ENCODE results near the gene ALG2. TPM values are rescaled to one million over a fixed set of nuclear protein-coding genes. Genes with fewer than 3 reads are reported as not detected.

Gene ALG2
- total RNA-seq, 3 donors from 2014 or later: 21.0 to 23.6 (median 23.4) TPM

DNA sequence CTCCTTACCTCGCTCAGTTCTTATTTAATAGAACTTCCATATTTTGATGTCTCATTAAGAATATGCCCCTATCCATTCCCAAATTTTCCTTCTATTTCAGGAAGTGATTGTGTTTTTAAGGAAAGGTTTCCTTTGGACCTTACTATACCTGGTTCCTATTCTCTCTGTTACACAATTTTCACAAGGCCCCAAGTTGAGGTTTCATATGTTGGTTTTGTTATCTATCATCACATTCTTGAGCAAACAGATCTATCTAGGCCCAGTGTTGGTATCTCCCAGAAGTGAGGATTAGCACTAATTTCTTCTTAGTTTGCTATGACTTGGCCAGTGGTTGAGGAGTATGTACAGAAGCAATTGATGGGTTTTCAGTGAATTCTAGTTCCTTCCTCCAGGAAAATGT is 41.5 kb downstream of the ALG2 start:
- Mint-ChIP-seq H3K27me3 (ENCODE audit: low read depth) (no peaks in the 10 kb centered on the region), H3K9me3 (no peaks in the 10 kb centered on the region), H3K36me3 (ENCODE audit: insufficient read depth) (no peaks in the 10 kb centered on the region), H3K4me1 (ENCODE audit: low read depth) (peaks cover 33% of the 10 kb centered on the region), H3K4me3 (no peak overlapping the region)
- DNase-seq (no peak), ATAC-seq (peak in 1 of 2 donors; percentile 30)

DNA sequence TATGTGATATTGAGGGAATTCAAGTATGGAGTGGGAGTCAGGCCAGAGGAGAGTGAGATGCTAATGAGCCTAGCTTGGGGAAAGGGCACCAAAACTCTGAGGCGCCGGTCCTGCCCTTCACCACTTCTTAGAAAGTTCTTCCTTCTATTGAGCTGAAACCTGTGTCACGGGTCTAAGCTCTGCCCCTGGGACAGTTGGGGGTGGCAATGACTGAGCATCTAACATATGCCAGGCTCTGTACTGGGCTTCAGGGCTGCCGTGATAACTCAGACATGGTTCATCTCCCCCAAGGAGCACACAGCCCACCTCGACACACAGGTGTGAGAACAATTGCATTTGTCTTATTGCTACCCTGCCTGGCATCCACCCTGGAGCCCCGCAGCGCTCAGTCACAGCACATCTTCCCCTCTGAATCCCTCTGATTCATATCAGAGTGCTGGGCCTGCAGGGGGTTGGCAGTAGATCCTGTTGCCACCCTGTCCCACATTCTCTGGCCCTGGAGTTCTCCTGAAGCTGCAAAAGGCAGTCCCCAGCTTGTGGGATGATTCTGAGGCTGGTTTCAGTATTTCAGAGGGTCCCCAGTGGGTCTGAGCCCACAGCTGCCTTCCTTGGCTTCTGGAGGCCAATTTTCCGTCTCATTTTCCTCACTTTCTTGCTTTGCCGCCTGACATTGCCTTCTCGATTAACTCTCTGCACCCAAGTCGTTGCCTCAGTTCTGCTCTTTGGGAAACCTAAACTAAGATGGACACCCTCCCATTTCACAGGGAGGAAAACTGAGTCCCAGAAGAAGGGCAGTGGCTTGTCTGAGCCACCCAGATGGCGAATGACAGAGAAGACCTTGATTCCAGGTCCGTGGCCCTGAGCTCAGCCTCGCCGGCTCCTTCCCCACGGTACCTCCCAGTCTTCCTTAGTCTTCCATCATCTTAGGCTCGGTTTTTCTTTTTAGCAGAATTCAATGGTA is 42.5 kb downstream of the ALG2 start:
- Mint-ChIP-seq H3K27me3 (ENCODE audit: low read depth) (no peaks in the 10 kb centered on the region), H3K4me3 (no peak overlapping the region), H3K4me1 (ENCODE audit: low read depth) (peaks cover 26% of the 10 kb centered on the region), H3K36me3 (ENCODE audit: insufficient read depth) (no peaks in the 10 kb centered on the region), H3K9me3 (no peaks in the 10 kb centered on the region)
- DNase-seq (no peak), ATAC-seq (no peak)

DNA sequence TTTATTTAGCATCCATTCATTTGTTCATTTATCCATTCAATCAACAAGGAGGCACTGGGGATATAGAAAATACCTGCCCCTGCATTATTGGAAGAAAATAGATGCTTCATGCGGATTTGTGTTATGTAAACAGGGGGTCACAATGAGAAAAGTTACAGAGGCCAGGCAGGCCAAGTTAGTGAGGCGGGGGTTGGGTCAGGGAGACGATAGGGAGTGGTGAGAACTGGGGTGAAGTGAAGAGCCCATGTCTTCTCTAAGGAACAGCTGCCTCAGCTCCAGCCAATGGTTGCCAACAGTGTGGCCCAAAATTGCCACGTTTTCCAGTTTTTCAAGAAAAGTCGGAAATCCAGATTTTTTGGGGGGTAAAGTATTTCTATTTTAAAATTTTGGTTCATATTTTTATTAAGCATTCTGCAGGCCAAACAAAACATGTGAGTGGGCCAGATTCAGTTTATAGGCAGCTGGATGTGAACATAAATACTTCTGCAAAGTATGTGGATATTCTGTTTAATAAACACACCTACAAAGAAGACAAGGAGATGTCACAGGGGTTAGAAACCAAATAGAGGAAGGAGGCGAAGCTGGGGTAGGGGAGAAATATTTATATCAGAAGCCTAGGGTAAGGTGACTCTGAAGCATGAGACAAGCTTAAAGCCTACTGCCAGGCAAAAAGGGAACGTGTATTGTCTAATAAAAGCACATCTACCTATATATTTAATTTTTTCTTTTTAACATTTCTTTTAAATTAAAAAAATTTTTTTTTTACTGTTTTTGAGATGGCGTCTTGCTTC is 44.0 kb downstream of the ALG2 start:
- H3K4me3 Mint-ChIP-seq: no peak overlapping the region
- DNase-seq: no peak
- no peaks in the 10 kb centered on the region for H3K9me3 Mint-ChIP-seq
- H3K27me3 Mint-ChIP-seq (ENCODE audit: low read depth): no peaks in the 10 kb centered on the region
- no peak for ATAC-seq
- H3K36me3 Mint-ChIP-seq (ENCODE audit: insufficient read depth): no peaks in the 10 kb centered on the region
- H3K4me1 Mint-ChIP-seq (ENCODE audit: low read depth): peaks cover 23% of the 10 kb centered on the region

DNA sequence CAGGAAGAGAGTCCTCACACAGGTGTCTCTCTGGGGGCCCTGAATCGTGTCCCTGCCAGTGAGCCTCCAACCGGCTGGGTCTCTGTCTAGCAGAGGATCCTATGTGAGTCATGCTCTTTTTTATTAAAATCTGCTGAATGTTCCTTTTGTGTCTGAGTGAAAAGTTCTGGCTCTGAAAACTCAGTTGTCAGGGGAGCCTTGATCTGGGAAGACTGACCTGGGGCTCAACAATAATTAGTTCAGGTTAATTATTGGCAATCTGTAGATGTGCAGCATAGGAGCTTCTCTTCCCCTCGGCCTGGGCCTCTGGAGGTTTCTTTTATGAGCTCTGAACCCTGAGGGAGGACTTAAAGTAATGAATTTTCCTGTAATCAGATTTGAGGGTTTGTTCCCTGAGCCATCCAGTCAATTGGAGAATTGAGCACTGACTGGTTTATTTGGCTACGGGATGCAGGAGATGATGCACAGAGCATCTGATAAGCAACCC is 45.2 kb downstream of the ALG2 start:
- no peaks in the 10 kb centered on the region for H3K9me3 Mint-ChIP-seq
- no peak overlapping the region for H3K4me3 Mint-ChIP-seq
- H3K27me3 Mint-ChIP-seq (ENCODE audit: low read depth): no peaks in the 10 kb centered on the region
- DNase-seq: no peak
- no peak for ATAC-seq
- H3K4me1 Mint-ChIP-seq (ENCODE audit: low read depth): peaks cover 16% of the 10 kb centered on the region
- no peaks in the 10 kb centered on the region for H3K36me3 Mint-ChIP-seq (ENCODE audit: insufficient read depth)

DNA sequence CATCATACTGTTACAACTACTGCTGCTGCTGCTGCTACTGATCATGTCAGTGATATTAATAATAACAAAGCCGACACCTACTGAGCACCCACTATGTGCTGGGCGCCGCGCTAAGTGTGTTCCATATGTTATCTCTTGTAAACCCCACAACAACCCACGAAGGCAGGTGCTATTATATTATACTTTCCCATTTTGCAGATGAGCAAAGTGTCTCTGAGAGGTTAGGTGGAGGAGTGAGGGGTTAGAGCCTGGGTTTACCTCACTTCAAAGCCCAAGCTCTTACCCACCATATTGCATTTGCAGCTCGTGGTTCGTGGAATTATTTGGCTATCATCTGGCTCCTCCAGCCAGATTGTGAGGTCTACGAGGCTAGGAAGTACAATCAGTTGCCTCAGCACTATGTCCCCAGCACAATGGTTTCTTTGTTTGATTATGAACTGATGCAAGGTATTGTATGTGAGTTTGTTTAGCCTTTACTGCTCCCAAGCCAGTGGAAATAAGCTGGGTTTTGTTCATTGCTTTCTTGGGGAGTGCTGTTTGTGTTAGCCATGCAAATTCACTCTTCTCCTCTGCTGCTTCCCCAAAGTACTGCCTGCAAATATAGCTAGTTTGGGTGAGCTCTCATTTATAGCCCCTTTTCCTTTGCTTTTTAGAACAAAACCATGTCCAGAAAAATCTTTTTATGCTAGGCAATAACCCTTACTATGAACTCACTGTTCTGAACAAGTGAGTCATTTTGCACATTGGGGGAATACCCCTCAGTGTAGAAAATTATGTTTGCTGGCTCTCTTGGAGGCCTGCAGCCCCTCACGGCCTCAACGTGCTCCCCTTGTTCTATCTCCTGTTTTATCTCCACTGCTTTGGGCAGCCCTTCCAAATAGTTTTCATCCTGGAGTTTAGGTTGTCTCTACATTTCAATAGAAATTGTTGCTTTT is 47.9 kb downstream of the ALG2 start:
- Mint-ChIP-seq H3K4me1 (ENCODE audit: low read depth) (no peaks in the 10 kb centered on the region), H3K4me3 (no peak overlapping the region), H3K36me3 (ENCODE audit: insufficient read depth) (no peaks in the 10 kb centered on the region), H3K27me3 (ENCODE audit: low read depth) (no peaks in the 10 kb centered on the region), H3K9me3 (no peaks in the 10 kb centered on the region)
- DNase-seq: no peak
- peak; percentile 43 to 58 for ATAC-seq

DNA sequence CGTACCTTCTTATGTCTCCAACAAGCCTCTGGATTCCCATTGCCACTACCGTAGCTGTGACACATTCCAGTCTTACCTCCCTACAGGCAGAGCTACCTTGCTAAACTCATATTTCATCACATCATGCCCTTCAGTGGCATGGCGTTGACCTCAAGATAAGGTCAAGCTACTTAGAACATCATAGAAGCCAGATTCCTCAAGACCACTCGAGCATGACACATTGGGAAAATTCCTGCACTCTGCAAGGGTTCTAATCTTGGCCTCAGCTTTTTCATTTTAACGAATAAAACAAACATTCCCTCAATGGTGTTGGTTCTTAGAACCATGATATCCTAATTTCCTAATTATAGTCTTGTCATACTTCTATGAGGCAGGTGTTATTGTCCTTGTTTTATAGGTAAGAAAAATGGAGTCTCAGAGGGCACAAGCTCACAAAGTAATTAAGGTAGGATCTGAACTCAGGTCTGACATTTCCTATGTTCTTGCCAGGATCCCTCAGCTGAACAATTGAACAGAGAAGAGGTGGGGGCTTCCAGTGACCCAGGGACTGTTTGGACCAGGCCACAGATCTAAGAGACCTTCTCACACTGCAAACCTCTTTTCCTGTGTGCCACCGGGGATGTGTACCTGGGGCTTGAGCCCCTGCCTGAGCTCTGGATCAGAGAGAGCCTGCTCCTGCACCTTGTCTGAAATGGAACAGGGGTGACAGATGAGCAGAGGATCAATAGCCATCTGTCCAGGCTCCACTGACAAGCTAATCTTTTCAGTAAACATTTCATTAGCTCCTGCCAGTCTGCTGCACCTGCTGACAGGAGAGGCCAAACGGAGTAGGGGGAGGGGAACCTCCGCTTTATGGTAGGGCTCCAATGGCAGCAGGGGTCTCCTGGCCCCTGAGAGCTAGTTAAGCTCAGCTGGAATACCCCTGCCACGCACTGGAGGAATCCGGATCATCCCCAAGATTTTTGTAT is 49.3 kb downstream of the ALG2 start:
- H3K4me3 Mint-ChIP-seq: no peak overlapping the region
- H3K36me3 Mint-ChIP-seq (ENCODE audit: insufficient read depth): no peaks in the 10 kb centered on the region
- H3K4me1 Mint-ChIP-seq (ENCODE audit: low read depth): peaks cover 7% of the 10 kb centered on the region
- no peak for ATAC-seq
- no peak for DNase-seq
- H3K9me3 Mint-ChIP-seq: no peaks in the 10 kb centered on the region
- H3K27me3 Mint-ChIP-seq (ENCODE audit: low read depth): no peaks in the 10 kb centered on the region

DNA sequence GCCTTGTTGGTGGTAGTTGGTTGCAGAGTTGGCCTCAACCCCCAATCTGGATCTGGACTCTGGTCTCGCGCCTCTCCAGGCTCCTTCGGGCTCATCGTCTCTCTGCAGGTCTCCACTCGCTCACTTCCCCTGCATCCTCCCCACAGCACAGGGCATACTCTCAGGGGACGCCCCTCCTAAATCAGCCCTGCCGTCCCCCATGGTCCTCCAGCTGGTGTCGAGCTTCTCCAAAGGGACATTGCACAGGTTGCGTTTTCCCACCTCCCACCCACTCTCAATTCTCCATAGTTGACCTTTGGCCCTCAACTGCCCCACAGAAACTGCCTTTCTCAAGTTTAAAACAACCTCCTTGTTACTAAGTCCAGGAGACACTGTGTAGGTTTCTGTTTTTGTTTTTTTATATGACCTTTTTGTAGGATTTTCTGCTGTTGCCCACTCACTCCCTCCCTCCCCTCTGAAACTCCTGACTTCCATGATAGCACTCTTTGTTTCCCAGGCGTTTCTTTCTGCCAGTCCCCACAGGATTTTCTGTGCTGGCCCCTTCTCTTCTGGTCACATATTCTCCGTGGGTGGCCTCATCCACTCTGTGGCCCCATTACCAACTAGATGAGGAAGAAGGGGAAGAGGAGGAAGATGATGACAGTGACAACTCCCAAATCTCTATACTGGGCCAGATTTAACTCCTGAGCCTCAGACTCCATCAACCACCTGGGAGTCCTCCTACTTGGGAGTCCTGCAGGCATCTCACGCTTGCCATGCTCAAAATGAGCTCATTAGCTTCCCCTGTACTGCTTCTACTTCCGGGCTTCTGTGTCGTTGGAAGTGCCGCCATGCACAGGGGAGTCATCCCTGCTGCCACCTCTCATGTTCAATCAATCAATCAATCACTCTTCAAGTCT is 50.3 kb downstream of the ALG2 start:
- no peak for DNase-seq
- ATAC-seq: no peak
- Mint-ChIP-seq H3K9me3 (no peaks in the 10 kb centered on the region), H3K4me1 (ENCODE audit: low read depth) (peaks cover 7% of the 10 kb centered on the region), H3K27me3 (ENCODE audit: low read depth) (no peaks in the 10 kb centered on the region), H3K36me3 (ENCODE audit: insufficient read depth) (no peaks in the 10 kb centered on the region), H3K4me3 (no peak overlapping the region)

DNA sequence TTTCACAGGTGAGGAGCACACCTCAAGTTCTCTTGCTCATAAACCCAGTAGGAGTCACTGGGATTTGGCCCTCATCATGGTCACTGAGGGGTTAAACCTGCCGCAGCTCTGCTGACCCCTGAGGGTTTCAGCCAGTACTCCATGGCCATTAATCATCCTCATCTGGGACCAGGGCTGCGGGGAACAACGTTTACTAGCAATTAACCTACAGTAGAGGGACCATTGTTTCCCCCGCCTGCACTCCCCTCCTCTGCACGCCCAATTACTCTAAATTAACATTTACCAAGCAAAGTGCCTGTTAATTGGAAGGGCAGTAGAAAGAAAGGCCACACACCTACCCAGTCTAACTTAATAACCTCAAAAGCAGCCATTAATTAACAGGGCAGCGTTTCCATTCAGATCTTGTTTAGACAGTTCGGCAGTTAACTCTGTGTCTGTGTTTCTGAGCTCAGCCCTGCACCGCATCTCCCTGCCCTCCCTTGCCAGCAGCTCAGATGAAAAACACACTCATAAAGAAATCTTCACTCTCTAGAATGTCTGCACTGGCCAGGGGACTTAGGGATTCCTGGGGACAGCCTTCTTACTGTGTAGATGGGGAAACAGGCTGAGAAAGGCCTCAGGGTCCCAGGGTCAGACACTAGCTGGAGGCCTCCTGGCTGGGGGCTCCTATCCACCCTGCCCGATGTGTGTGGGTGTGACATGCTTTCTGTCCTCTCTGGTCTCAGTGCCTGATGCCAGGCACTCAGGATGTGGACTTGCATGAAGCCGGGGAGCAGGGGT is 51.6 kb downstream of the ALG2 start:
- no peaks in the 10 kb centered on the region for H3K9me3 Mint-ChIP-seq
- H3K36me3 Mint-ChIP-seq (ENCODE audit: insufficient read depth): no peaks in the 10 kb centered on the region
- DNase-seq: no peak
- H3K27me3 Mint-ChIP-seq (ENCODE audit: low read depth): no peaks in the 10 kb centered on the region
- no peak overlapping the region for H3K4me3 Mint-ChIP-seq
- no peak for ATAC-seq
- H3K4me1 Mint-ChIP-seq (ENCODE audit: low read depth): peaks cover 7% of the 10 kb centered on the region

DNA sequence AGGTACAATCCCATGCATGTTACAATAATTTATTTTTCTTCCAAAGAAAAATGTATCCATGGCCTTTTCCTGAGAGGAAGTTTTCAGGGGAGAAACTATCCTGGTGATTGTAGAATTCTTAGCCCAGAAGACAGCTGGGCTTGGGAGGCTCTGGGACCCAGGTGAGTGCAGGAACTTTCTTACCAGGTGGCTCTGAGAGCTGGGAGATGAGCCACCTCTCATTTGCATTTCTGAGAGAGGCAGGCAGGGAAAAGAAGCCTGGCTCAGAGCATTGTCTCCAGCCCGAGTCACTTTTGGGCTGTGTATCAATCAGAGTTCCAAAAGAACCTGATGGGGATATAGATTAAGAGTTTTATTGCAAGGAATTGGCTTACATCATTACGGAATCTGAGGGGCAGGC is 52.7 kb downstream of the ALG2 start:
- peaks cover 7% of the 10 kb centered on the region for H3K4me1 Mint-ChIP-seq (ENCODE audit: low read depth)
- ATAC-seq (no peak), DNase-seq (no peak)
- H3K27me3 Mint-ChIP-seq (ENCODE audit: low read depth): no peaks in the 10 kb centered on the region
- no peak overlapping the region for H3K4me3 Mint-ChIP-seq
- H3K36me3 Mint-ChIP-seq (ENCODE audit: insufficient read depth): no peaks in the 10 kb centered on the region
- H3K9me3 Mint-ChIP-seq: no peaks in the 10 kb centered on the region

DNA sequence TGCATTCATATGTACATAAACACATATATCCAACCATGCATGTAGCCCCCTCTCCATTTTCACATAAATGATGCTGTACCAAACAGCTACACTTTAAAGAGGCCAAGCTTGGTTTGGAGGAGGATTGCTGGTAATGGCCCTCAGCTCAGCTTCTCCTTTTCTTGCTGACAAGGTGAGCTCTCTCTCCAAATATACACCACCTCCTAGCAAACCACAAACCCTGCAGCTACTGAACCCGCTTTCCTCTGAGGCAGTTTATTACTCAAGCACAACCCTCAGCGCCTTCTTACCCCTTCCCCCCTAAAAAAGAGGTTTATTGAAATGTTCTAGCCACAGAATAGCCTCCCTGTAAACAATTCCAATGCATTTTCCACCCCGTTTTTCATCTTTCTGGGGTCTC is 54.0 kb downstream of the ALG2 start:
- Mint-ChIP-seq H3K4me1 (ENCODE audit: low read depth) (peaks cover 7% of the 10 kb centered on the region), H3K4me3 (no peak overlapping the region), H3K36me3 (ENCODE audit: insufficient read depth) (no peaks in the 10 kb centered on the region), H3K9me3 (no peaks in the 10 kb centered on the region), H3K27me3 (ENCODE audit: low read depth) (peaks cover under 1% of the 10 kb centered on the region)
- no peak for ATAC-seq
- DNase-seq: no peak

DNA sequence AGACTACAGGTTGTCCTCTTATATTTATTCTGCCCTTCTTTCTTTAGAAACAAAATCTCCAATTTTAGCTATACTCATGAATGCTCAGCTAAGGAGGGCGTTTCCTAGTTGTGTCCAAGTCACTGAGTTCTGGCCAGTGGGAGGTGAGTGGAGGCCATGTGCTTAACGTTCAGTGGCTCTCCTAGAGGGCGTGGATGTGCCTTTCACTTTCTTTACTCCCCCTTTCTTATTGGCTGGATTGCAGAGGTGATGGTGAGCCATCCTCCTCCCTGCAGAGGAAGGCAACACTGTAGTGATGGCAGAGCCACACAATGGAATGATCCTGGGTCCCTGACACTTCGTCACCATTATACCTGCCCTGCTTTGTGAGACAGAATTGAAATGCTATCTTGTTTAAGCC is 54.6 kb downstream of the ALG2 start:
- Mint-ChIP-seq H3K4me1 (ENCODE audit: low read depth) (peaks cover 7% of the 10 kb centered on the region), H3K9me3 (no peaks in the 10 kb centered on the region), H3K4me3 (no peak overlapping the region), H3K36me3 (ENCODE audit: insufficient read depth) (no peaks in the 10 kb centered on the region), H3K27me3 (ENCODE audit: low read depth) (peaks cover 3% of the 10 kb centered on the region)
- no peak for DNase-seq
- ATAC-seq: peak; percentile 43 to 48

Data from activated T-cell treated with anti-CD3 and anti-CD28 coated beads, Interleukin-2, amount 50 U/mL, for 4 hours (primary cell).